Stimulated activated CD4-positive, alpha-beta T cell treated with anti-CD3 and anti-CD28 coated beads, Interleukin-1b, Interleukin-23, amount 100 ng/mL, for 48 hours (primary cell): ENCODE results near the gene XRCC6.
"Not testable (repeated sequence)": the region's sequence is repeated elsewhere in the genome, so short reads cannot be mapped to it uniquely, and the experiment has no call there.

Source experiments
- DNase-seq: peaks from one replicate; pipeline ENCODE4 v3.0.0-alpha.2; 2020

The XRCC6 gene

GRCh38 chr22:41621099-41621910 is at the start of gene XRCC6:
XRCC6 (plus strand) TSS chr22:41621295; CDS start chr22:41622005, 710 bp downstream.
- peak; percentile 100 for DNase-seq

GRCh38 chr22:41571786-41572185 is 49.3 kb upstream of the XRCC6 start:
- DNase-seq: no peak

DNA sequence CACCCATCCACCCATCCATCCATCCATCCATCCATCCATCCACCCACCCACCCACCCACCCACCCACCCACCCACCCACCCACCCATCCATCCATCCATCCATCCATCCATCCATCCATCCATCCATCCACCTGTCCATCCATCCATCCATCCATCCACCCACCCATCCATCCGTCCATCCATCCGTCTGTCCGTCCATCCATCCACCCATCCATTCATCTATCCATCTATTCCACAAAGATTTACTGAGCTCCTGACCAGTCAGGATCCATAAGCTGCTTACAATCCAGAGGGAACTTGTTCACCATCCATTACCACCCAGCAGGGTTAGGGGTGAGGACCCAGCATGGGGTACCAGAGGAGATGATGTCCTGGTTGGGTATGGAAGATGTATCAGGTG is 48.8 kb upstream of the XRCC6 start:
- DNase-seq: not testable (repeated sequence)

DNA sequence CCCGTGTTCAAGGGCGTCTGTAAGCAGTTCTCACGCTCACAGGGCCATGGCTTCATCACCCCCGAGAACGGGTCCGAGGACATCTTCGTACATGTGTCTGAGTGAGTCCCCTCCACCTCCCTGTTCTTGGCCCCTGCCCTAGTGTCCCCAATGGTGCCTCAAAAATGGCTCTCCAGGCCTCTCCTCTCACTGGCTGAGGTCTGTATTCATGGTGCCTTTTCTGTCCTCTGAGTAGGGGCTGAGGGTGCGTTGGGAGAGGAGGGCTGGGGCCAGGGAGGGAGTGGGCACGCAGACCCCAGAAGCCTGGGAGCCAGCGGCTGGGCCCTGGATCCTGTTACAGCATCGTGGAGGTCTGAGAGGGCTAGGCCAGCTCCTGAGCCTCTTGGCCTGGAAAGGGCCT is 47.4 kb upstream of the XRCC6 start:
- no peak for DNase-seq

GRCh38 chr22:41574847-41575381 is 46.2 kb upstream of the XRCC6 start:
- no peak for DNase-seq

- DNase-seq: no peak
Measured at GRCh38 chr22:41575533-41575932, 45.6 kb upstream of the XRCC6 start.

GRCh38 chr22:41576877-41577276 is 44.2 kb upstream of the XRCC6 start:
- peak; percentile 34 for DNase-seq

DNA sequence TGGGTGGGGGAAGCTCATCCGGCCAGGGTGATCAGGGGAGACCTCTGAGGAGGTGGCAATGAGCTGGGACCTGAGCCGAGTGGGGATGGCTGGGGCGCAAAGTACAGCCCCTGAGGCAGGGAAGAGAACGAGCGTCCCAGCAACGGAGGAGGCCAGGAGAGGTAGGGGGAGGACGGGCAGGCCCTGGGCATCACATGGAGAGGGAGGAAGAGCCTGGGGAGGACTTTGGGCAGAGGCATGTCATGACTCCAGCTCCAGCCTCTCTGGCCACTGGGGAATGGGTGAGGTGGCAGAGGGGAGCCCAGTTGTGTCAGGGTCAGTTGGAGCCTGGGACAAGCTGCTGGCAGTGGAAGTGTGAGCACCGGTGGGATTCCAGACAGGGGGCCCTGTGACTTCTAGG is 43.0 kb upstream of the XRCC6 start:
- no peak for DNase-seq

DNA sequence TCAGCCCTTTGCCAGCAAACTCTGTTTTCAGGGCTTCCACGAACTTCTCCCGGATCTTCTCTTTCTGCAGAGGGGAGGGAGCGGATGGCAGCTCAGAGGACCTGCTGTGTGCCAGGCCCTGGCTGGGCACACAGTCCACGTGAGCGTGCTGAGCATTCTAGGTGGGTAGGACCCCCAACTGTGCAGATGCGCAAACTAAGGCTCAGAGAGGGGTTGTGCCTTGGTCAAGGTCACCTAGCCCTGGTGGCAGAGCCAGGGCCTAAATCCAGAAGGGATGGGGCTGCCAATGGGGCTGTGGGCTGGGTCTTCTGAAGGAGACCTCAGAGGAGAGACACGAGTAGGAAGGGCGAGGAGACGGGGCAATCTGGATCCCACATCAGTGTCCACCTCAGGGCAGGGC is 42.3 kb upstream of the XRCC6 start:
- DNase-seq: no peak

- DNase-seq: no peak
Measured at GRCh38 chr22:41579297-41579996, 41.6 kb upstream of the XRCC6 start.

DNA sequence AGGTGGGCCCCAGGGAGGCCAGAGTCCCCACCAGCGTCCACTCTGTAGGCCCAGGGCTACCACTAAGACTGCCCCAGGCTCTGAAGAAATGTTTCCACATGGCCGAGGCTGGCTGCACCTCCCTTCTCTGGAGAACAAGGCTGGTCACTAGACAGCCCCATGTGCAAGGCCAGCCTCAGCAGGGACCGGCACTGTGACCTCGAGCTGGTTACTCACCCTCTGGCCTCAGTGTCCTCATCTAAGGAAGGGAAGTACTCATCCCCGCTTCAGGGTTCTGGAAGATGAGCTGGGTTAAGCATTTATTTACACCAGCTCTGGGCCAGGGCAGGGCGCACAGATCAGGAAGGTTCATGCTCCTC is 41.1 kb upstream of the XRCC6 start:
- DNase-seq: no peak

GRCh38 chr22:41582694-41583093 is 38.4 kb upstream of the XRCC6 start:
- DNase-seq: no peak

GRCh38 chr22:41584881-41585280 is 36.2 kb upstream of the XRCC6 start:
- no peak for DNase-seq

DNA sequence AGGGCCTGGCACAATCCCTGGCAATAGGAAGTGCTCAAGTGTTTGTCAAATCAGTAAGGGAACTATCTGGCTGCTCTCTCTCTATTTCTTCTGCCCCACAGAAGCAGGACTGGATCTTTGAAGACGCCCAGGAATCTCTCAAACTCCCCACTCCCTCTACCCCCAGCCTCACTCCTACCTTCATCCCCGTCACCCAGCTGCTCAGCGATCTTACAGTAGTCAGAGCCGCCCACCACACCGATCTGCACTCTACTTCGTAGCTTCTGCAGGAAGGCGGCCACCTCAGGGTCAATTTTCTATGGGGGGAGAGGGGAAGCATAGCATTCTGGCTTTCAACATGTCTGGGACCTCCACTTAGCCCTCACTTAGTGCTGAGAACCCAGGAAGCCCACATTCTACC is 35.2 kb upstream of the XRCC6 start:
- no peak for DNase-seq

DNA sequence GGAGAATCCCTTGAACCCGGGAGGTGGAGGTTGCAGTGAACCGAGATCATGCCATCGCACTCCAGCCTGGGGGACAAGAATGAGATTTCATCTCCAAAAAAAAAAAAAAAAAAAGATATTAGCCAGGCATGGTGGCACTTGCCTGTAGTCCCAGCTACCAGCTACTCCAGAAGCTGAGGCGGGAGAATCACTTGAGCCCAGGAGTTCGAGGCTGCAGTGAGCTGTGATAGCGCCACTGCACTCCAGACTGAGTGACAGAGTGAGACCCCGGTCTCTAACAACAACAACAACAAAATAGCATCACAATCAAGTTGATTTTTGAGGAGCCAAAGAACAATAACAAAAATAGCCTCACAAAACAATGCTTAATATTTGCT is 33.8 kb upstream of the XRCC6 start:
- no peak for DNase-seq

DNA sequence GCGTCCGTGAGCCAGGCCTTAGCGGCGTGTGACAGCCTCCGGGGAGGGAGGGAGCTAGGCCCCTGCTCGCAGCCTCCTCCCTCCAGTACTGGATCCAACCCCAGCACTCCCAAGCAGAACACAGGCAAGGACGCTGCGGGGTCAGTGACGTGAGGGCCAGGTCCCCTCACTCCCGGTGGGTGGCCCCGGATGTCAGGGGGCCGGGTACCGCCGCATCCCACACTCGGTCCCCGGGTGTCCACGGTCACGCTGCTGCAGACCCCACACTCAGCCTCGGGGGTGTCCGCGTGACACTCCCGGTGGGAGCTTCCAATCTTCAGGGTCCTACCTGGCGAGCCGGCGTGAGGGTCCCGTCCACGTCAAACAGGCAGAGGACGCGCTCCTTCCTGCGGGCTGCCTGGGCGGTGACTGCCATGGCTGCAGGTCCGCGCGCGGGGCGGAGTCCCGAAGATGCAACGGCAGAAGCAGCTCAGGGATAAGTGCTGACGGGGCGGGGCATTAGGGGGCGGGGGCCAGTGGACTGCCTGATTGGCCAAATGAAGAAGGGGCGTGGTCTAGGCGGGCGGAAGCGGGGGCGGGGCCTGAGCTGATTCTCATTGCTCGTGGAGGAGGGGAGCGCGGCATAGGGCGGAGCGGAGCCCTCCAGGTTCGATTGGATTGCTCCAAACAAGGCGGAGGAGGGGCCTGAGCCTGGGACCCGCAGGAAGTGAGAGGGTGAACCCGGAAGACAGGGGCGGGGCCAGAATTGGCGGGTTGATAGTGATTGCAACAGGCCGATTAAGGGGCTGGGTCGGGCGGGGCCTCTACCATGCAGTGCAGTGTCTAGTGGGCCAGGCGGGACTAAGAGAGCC is 31.5 kb upstream of the XRCC6 start, which contains the start of gene PMM1:
TSS of gene PMM1 (minus strand) at position 450 of the 851 bp plus-strand sequence. CDS start at position 415, 35 bp downstream.
- DNase-seq: peak; percentile 100

- DNase-seq: not testable (repeated sequence)
Measured at GRCh38 chr22:41593336-41593960, 27.6 kb upstream of the XRCC6 start.

DNA sequence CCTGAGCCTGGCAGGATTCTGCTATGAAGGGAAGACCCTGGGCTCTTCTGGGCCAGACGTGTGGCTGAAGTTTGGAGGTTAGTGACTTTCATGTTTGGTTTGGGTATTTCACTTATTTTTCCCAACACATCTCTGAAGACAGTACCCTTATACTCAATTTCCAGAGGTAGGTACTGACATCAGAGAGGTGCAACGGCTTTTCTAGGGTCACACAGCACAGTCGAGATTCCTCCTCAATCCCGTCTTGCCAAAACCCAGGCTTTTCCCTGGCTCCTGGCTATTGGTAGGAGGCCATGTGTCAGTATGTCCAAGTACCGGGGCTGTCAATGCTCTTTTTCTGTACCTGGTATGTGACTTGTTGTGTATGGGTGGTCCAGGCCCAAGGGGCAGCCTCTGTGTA is 25.4 kb upstream of the XRCC6 start:
- no peak for DNase-seq

GRCh38 chr22:41596776-41597634 is 24.1 kb upstream of the XRCC6 start:
- DNase-seq: no peak

DNA sequence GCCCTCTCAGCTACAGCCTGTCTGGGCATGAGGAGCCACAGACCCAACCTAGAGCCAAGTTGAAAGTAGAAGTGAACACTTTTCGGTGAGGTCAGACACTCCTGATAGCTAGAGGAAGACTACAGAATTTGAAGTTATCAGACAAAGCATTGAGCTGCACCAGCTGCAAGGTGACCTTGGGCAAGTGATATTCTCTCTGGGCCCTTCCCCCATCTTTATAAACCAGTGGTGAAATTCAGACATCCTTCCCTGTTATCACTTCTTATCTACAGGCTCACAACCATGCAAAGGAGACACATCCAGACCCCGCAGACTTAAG is 23.5 kb upstream of the XRCC6 start:
- DNase-seq: no peak

DNA sequence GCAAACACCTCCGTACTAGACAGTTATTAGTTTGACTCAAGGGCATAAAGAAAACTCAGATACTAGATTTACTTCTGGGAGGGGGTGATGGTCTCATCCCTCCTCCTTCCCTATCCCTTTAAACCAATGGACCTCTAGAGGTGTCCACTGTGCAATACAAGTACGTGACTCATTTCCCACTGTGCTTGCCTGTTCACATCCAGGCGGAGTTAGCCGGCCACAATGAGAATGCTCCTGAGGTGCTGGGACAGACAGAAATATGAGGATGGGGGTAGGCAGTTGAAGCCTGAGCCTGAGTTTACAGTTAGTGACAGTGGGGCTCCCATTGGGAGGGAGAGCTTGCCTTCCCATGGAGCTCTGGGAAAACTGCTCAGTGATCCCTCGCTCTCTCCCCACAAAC is 23.0 kb upstream of the XRCC6 start:
- no peak for DNase-seq
